ENCODE data around the gene CDRT4.
"Not testable (repeated sequence)": the region's sequence is repeated elsewhere in the genome, so short reads cannot be mapped to it uniquely, and the experiment has no call there.

CDRT4 gene

GRCh38 chr17:15507896-15508295 is 40.5 kb upstream of the CDRT4 start:
- no peaks in the 10 kb centered on the region for H3K27me3 ChIP-seq (ENCODE audit: control insufficient read depth in 2 of 2, insufficient read depth in 2 of 2, low read length in 2 of 2)
- no peaks in the 10 kb centered on the region for H3K9me3 ChIP-seq (ENCODE audit: control insufficient read depth in 2 of 2, low read length in 2 of 2)
- no peak overlapping the region for H3K9ac ChIP-seq (ENCODE audit: low read depth in 1 of 2, low read length in 2 of 2)
- no peak overlapping the region for H3K4me3 ChIP-seq (ENCODE audit: low read length in 2 of 2)
- H3K36me3 ChIP-seq (ENCODE audit: control insufficient read depth in 2 of 2, insufficient read depth in 2 of 2, low read length in 2 of 2), result peaks cover 0 to 7% of the 10 kb centered on the region in 2 donors
- no peak overlapping the region for H3K27ac ChIP-seq (ENCODE audit: low read depth in 2 of 2, low read length in 2 of 2)
- peaks cover 0 to 2% of the 10 kb centered on the region in 2 donors for H3K4me1 ChIP-seq (ENCODE audit: control insufficient read depth in 2 of 2, insufficient read depth in 2 of 2, low read length in 2 of 2)

- Histone ChIP-seq H3K9ac (ENCODE audit: low read depth in 1 of 2, low read length in 2 of 2) (no peak overlapping the region), H3K36me3 (ENCODE audit: control insufficient read depth in 2 of 2, insufficient read depth in 2 of 2, low read length in 2 of 2) (peaks cover 0 to 7% of the 10 kb centered on the region in 2 donors), H3K4me3 (ENCODE audit: low read length in 2 of 2) (no peak overlapping the region), H3K4me1 (ENCODE audit: control insufficient read depth in 2 of 2, insufficient read depth in 2 of 2, low read length in 2 of 2) (peaks cover 0 to 3% of the 10 kb centered on the region in 2 donors), H3K27ac (ENCODE audit: low read depth in 2 of 2, low read length in 2 of 2) (no peak overlapping the region), H3K9me3 (ENCODE audit: control insufficient read depth in 2 of 2, low read length in 2 of 2) (no peaks in the 10 kb centered on the region), H3K27me3 (ENCODE audit: control insufficient read depth in 2 of 2, insufficient read depth in 2 of 2, low read length in 2 of 2) (no peaks in the 10 kb centered on the region)
Observed at GRCh38 chr17:15507001-15507400, 39.6 kb upstream of the CDRT4 start.

DNA sequence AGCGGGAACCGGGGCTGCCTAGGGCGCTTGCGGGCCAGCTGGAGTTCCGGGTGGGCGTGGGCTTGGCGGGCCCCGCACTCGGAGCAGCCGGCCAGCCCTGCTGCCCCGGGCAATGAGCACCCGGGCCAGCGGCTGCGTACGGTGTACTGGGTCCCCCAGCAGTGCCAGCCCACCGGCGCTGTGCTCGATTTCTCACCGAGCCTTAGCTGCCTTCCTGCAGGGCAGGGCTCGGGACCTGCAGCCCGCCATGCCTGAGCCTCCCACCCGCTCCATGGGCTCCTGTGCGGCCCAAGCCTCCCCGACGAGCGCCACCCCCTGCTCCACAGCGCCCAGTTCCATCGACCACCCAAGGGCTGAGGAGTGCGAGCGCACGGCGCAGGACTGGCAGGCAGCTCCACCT is 38.3 kb upstream of the CDRT4 start:
- not testable (repeated sequence) for H3K9me3 ChIP-seq (ENCODE audit: control insufficient read depth in 2 of 2, low read length in 2 of 2); H3K36me3 ChIP-seq (ENCODE audit: control insufficient read depth in 2 of 2, insufficient read depth in 2 of 2, low read length in 2 of 2); H3K9ac ChIP-seq (ENCODE audit: low read depth in 1 of 2, low read length in 2 of 2); H3K4me3 ChIP-seq (ENCODE audit: low read length in 2 of 2); H3K27me3 ChIP-seq (ENCODE audit: control insufficient read depth in 2 of 2, insufficient read depth in 2 of 2, low read length in 2 of 2); H3K4me1 ChIP-seq (ENCODE audit: control insufficient read depth in 2 of 2, insufficient read depth in 2 of 2, low read length in 2 of 2); H3K27ac ChIP-seq (ENCODE audit: low read depth in 2 of 2, low read length in 2 of 2)

GRCh38 chr17:15503731-15504130 is 36.3 kb upstream of the CDRT4 start:
- Histone ChIP-seq H3K9me3 (ENCODE audit: control insufficient read depth in 2 of 2, low read length in 2 of 2) (no peaks in the 10 kb centered on the region), H3K4me3 (ENCODE audit: low read length in 2 of 2) (no peak overlapping the region), H3K27me3 (ENCODE audit: control insufficient read depth in 2 of 2, insufficient read depth in 2 of 2, low read length in 2 of 2) (no peaks in the 10 kb centered on the region), H3K36me3 (ENCODE audit: control insufficient read depth in 2 of 2, insufficient read depth in 2 of 2, low read length in 2 of 2) (peaks cover 0 to 7% of the 10 kb centered on the region in 2 donors), H3K27ac (ENCODE audit: low read depth in 2 of 2, low read length in 2 of 2) (no peak overlapping the region), H3K9ac (ENCODE audit: low read depth in 1 of 2, low read length in 2 of 2) (no peak overlapping the region), H3K4me1 (ENCODE audit: control insufficient read depth in 2 of 2, insufficient read depth in 2 of 2, low read length in 2 of 2) (peaks cover 0 to 3% of the 10 kb centered on the region in 2 donors)

DNA sequence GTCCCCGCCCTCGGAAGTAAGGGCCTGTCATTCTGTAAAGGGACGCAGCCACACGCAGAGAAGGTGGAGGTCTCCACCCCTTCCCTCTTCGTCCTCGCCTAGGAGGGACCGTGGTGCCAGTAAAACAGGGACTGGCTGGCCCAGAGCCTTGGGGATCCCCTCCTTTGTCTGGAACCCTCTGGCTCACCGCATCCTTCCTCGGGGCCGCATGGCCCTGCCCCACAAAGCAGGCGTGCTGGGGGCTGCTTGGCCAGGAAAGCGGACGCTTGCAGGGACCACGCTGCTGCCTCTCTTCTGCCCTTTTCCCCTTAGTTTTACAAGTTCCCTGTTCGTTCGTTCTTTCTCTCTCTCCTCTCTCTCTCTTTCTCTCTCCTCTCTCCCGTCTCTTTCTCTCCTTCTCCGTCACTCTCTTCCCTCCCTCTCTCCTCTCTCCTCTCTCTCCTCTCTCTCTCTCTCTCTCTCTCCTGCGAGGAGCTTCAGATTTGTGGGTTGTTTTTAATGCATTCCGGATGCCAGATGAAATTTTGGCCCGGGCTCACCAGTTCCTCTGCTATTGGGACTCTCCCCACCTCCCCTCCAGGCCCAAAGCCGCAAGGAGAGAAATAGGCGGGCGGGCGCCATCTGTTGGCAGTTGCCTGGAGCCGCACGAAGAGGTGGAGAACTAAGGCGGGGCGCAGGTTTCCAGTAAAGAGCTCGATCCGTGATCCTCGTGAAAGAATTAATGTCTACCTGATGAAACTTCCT is 35.1 kb upstream of the CDRT4 start:
- Histone ChIP-seq H3K27me3 (ENCODE audit: control insufficient read depth in 2 of 2, insufficient read depth in 2 of 2, low read length in 2 of 2) (no peaks in the 10 kb centered on the region), H3K27ac (ENCODE audit: low read depth in 2 of 2, low read length in 2 of 2) (peak overlapping the region; percentile 59), H3K36me3 (ENCODE audit: control insufficient read depth in 2 of 2, insufficient read depth in 2 of 2, low read length in 2 of 2) (peaks cover 0 to 4% of the 10 kb centered on the region in 2 donors), H3K4me3 (ENCODE audit: low read length in 2 of 2) (peak overlapping the region in 1 of 2 donors; percentile 56), H3K4me1 (ENCODE audit: control insufficient read depth in 2 of 2, insufficient read depth in 2 of 2, low read length in 2 of 2) (peaks cover 0 to 3% of the 10 kb centered on the region in 2 donors), H3K9ac (ENCODE audit: low read depth in 1 of 2, low read length in 2 of 2) (peak overlapping the region in 1 of 2 donors; percentile 52), H3K9me3 (ENCODE audit: control insufficient read depth in 2 of 2, low read length in 2 of 2) (no peaks in the 10 kb centered on the region)

GRCh38 chr17:15501793-15502192 is 34.4 kb upstream of the CDRT4 start:
- no peaks in the 10 kb centered on the region for H3K27me3 ChIP-seq (ENCODE audit: control insufficient read depth in 2 of 2, insufficient read depth in 2 of 2, low read length in 2 of 2)
- no peak overlapping the region for H3K9ac ChIP-seq (ENCODE audit: low read depth in 1 of 2, low read length in 2 of 2)
- H3K4me3 ChIP-seq (ENCODE audit: low read length in 2 of 2), result no peak overlapping the region
- H3K27ac ChIP-seq (ENCODE audit: low read depth in 2 of 2, low read length in 2 of 2), result peak overlapping the region; percentile 2 to 59
- H3K4me1 ChIP-seq (ENCODE audit: control insufficient read depth in 2 of 2, insufficient read depth in 2 of 2, low read length in 2 of 2), result peaks cover 0 to 3% of the 10 kb centered on the region in 2 donors
- H3K36me3 ChIP-seq (ENCODE audit: control insufficient read depth in 2 of 2, insufficient read depth in 2 of 2, low read length in 2 of 2), result peaks cover 0 to 4% of the 10 kb centered on the region in 2 donors
- no peaks in the 10 kb centered on the region for H3K9me3 ChIP-seq (ENCODE audit: control insufficient read depth in 2 of 2, low read length in 2 of 2)

- Histone ChIP-seq H3K4me3 (ENCODE audit: low read length in 2 of 2) (no peak overlapping the region), H3K4me1 (ENCODE audit: control insufficient read depth in 2 of 2, insufficient read depth in 2 of 2, low read length in 2 of 2) (peaks cover 0 to 3% of the 10 kb centered on the region in 2 donors), H3K9me3 (ENCODE audit: control insufficient read depth in 2 of 2, low read length in 2 of 2) (no peaks in the 10 kb centered on the region), H3K27me3 (ENCODE audit: control insufficient read depth in 2 of 2, insufficient read depth in 2 of 2, low read length in 2 of 2) (no peaks in the 10 kb centered on the region), H3K9ac (ENCODE audit: low read depth in 1 of 2, low read length in 2 of 2) (no peak overlapping the region), H3K27ac (ENCODE audit: low read depth in 2 of 2, low read length in 2 of 2) (peak overlapping the region in 1 of 2 donors; percentile 2), H3K36me3 (ENCODE audit: control insufficient read depth in 2 of 2, insufficient read depth in 2 of 2, low read length in 2 of 2) (peaks cover 0 to 5% of the 10 kb centered on the region in 2 donors)
Observed at GRCh38 chr17:15501282-15501681, 33.9 kb upstream of the CDRT4 start.

DNA sequence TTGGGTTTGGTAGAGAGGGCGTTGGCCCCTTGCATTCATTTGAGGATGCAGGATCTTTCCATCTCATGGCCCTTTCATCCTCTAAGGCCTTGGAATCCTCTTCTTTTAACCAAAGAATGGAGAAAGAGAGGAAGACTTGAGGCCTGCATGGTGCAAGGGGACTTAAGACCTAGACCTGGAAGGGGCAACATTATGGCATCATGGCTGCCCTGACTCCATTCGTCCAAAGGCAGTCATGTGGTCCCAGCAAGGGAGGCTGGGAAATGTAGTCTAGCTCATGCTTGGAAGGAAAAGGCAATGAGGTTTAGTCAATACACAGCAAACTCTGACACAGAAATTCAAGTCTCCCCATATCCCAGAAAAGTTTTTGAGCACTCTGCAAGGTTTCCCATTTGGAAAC is 30.7 kb upstream of the CDRT4 start:
- Histone ChIP-seq H3K9me3 (ENCODE audit: control insufficient read depth in 2 of 2, low read length in 2 of 2) (no peaks in the 10 kb centered on the region), H3K27me3 (ENCODE audit: control insufficient read depth in 2 of 2, insufficient read depth in 2 of 2, low read length in 2 of 2) (no peaks in the 10 kb centered on the region), H3K9ac (ENCODE audit: low read depth in 1 of 2, low read length in 2 of 2) (no peak overlapping the region), H3K4me3 (ENCODE audit: low read length in 2 of 2) (no peak overlapping the region), H3K27ac (ENCODE audit: low read depth in 2 of 2, low read length in 2 of 2) (no peak overlapping the region), H3K36me3 (ENCODE audit: control insufficient read depth in 2 of 2, insufficient read depth in 2 of 2, low read length in 2 of 2) (peaks cover 0 to 5% of the 10 kb centered on the region in 2 donors), H3K4me1 (ENCODE audit: control insufficient read depth in 2 of 2, insufficient read depth in 2 of 2, low read length in 2 of 2) (peaks cover 0 to 3% of the 10 kb centered on the region in 2 donors)

DNA sequence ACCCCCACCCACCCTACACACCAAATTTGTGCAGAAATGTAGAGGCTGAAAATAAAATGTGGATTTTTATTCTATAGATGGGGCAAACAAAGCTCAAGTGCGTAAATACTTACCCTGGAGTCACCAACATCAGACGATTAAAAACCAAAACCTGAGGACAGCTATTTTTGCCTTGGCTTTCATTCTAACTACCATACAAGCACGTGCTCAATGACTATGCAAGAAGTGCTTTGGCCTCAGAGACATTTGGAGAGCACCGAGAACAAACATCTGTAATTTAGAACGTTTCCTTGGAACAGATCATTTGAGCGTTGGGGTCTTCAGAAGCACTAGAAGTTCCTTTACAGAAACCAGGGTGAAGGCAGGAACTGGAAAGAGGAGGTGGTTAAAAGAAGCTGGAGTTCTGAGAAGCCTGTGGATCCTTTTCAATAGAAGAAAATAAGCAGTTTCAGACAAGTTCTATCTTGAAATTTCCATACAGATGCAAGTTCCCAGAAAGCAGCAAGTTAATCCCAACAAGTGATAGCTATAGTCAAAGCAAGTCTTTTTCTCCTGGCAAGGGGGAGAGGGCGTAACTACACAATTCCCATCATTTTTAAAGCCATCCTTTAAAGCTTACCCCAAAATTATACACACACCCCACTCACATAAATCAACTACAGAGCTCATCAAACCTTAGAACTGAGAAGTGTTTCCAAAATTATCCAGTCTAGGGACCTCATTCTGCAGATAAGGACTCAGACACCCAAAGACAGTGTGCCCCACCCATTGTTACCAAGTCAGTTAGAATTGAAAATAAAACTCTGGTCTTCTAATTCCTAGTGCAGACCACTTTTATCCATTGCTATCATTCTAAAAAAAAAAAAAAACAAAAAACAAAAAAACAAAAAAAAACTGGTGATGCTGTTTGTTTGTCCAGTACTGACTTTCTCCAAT is 29.6 kb upstream of the CDRT4 start:
- no peaks in the 10 kb centered on the region for H3K4me1 ChIP-seq (ENCODE audit: control insufficient read depth in 2 of 2, insufficient read depth in 2 of 2, low read length in 2 of 2)
- H3K27ac ChIP-seq (ENCODE audit: low read depth in 2 of 2, low read length in 2 of 2), result no peak overlapping the region

DNA sequence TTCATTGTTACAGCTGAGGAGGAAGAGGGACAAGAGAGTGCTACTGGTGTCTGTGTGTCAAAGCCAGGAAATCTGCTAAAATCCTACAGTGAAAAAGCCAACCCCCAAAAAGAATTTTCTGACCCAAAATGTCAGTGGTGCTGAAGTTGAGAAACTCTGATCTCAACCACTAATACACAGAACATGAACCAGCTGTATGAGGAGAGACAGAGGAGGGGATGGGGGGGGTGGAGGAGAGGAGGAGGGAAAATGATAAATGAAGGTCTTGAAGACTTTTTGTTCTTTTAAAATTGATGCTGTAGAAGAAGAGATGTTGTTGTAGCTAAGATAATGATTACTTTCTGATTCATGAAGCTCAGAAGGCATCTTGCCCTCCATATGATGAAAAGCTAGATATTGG is 27.4 kb upstream of the CDRT4 start:
- Histone ChIP-seq H3K27ac (ENCODE audit: low read depth in 2 of 2, low read length in 2 of 2) (no peak overlapping the region), H3K4me1 (ENCODE audit: control insufficient read depth in 2 of 2, insufficient read depth in 2 of 2, low read length in 2 of 2) (peaks cover 4 to 5% of the 10 kb centered on the region in 2 donors), H3K4me3 (ENCODE audit: low read length in 2 of 2) (no peak overlapping the region), H3K36me3 (ENCODE audit: control insufficient read depth in 2 of 2, insufficient read depth in 2 of 2, low read length in 2 of 2) (peaks cover 0 to 5% of the 10 kb centered on the region in 2 donors), H3K9me3 (ENCODE audit: control insufficient read depth in 2 of 2, low read length in 2 of 2) (no peaks in the 10 kb centered on the region), H3K9ac (ENCODE audit: low read depth in 1 of 2, low read length in 2 of 2) (no peak overlapping the region), H3K27me3 (ENCODE audit: control insufficient read depth in 2 of 2, insufficient read depth in 2 of 2, low read length in 2 of 2) (no peaks in the 10 kb centered on the region)

More for the DNA sequence above, 29.6 kb upstream of the CDRT4 start:
- H3K9ac ChIP-seq (ENCODE audit: low read depth in 1 of 2, low read length in 2 of 2), result no peak overlapping the region
- H3K27me3 ChIP-seq (ENCODE audit: control insufficient read depth in 2 of 2, insufficient read depth in 2 of 2, low read length in 2 of 2), result no peaks in the 10 kb centered on the region
- no peaks in the 10 kb centered on the region for H3K9me3 ChIP-seq (ENCODE audit: control insufficient read depth in 2 of 2, low read length in 2 of 2)
- no peak overlapping the region for H3K4me3 ChIP-seq (ENCODE audit: low read length in 2 of 2)
- H3K36me3 ChIP-seq (ENCODE audit: control insufficient read depth in 2 of 2, insufficient read depth in 2 of 2, low read length in 2 of 2), result peaks cover 0 to 5% of the 10 kb centered on the region in 2 donors

Data from mucosa of rectum (tissue), 2 donors.